IMR-90 (cell line): ENCODE results near the gene NRXN2. TPM values are rescaled to one million over a fixed set of nuclear protein-coding genes. Genes with fewer than 3 reads are reported as not detected.

Experiments
- ATAC-seq: fragments of 200-7000 bp; cut with Tn5 transposase; 2 replicates; pipeline ENCODE4 v1.9.1; 2020; ENCODE audit warnings: low read depth, mild to moderate bottlenecking, moderate library complexity
- BruUV-seq: library from RNA; stranded (reverse); fragments of 400-500 nt; replicated peaks from 2 replicates; lab custom pipeline; 2021; lab: Mats Ljungman, UMichigan
- CTCF ChIA-PET: fragments of 300-600 bp; formaldehyde crosslinking; extraction: SDS; loops from one replicate; lab custom pipeline; 2021; ENCODE audit warnings: antibody characterized with exemption; lab: Yijun Ruan, JAX
- POLR2A ChIA-PET: fragments of 300-600 bp; sonication (Branson Sonifier 250); formaldehyde crosslinking; loops from one replicate; lab custom pipeline; 2022; ENCODE audit warnings: antibody characterized with exemption; ENCODE audit not compliant: unreplicated experiment; lab: Charles Lee
- DNase-seq: peaks from one replicate; pipeline ENCODE4 v3.0.0; 2013
- H2AFZ ChIP-seq: replicated peaks from 2 replicates; pipeline ENCODE3; 2013; ENCODE audit warnings: low read length, mild to moderate bottlenecking; ENCODE audit not compliant: poor library complexity
- H2AK5ac ChIP-seq: 2 replicates; pipeline ENCODE4 v1.6.1; 2013; ENCODE audit warnings: low read depth, low read length, inconsistent platforms
- H2AK9ac ChIP-seq: replicated peaks from 2 replicates; pipeline ENCODE3; 2013; ENCODE audit warnings: mild to moderate bottlenecking, low read depth, low read length, moderate library complexity; ENCODE audit not compliant: poor library complexity
- H2BK120ac ChIP-seq: 2 replicates; pipeline ENCODE4 v1.6.1; 2013; ENCODE audit warnings: low read depth, low read length, inconsistent platforms
- H2BK15ac ChIP-seq: 3 replicates; pipeline ENCODE4 v1.6.1; 2013; ENCODE audit warnings: low read depth, low read length, inconsistent platforms
- H2BK20ac ChIP-seq: 2 replicates; pipeline ENCODE4 v1.6.1; 2013; ENCODE audit warnings: low read depth, mild to moderate bottlenecking, inconsistent platforms, low read length, moderate library complexity
- H2BK5ac ChIP-seq: 2 replicates; pipeline ENCODE4 v1.6.1; 2013; ENCODE audit warnings: mild to moderate bottlenecking, low read depth, low read length, inconsistent platforms; ENCODE audit not compliant: poor library complexity, severe bottlenecking
- H3K14ac ChIP-seq: replicated peaks from 2 replicates; pipeline ENCODE4 v1.6.1; 2013; ENCODE audit warnings: low read depth, low read length, inconsistent platforms
- H3K18ac ChIP-seq: 2 replicates; pipeline ENCODE4 v1.6.1; 2013; ENCODE audit warnings: low read depth, low read length, control low read depth
- H3K23ac ChIP-seq: 2 replicates; pipeline ENCODE4 v1.6.1; 2013; ENCODE audit warnings: low read depth, low read length, inconsistent platforms
- H3K27ac ChIP-seq: 2 replicates; pipeline ENCODE4 v1.5.1; 2013; ENCODE audit warnings: mild to moderate bottlenecking, control low read depth, low read length; ENCODE audit not compliant: insufficient read depth
- H3K27me3 ChIP-seq: 2 replicates; pipeline ENCODE4 v1.6.1; 2013; ENCODE audit warnings: low read length; ENCODE audit not compliant: control insufficient read depth, insufficient read depth
- H3K36me3 ChIP-seq: 2 replicates; pipeline ENCODE4 v1.6.1; 2013; ENCODE audit warnings: low read length, mixed read lengths; ENCODE audit not compliant: control insufficient read depth, insufficient read depth
- H3K4ac ChIP-seq: 2 replicates; pipeline ENCODE4 v1.6.1; 2013; ENCODE audit warnings: low read depth, low read length, inconsistent platforms
- H3K4me1 ChIP-seq: 2 replicates; pipeline ENCODE4 v1.6.1; 2013; ENCODE audit warnings: low read length, mixed read lengths; ENCODE audit not compliant: control insufficient read depth, insufficient read depth
- H3K4me2 ChIP-seq: 2 replicates; pipeline ENCODE4 v1.6.1; 2013; ENCODE audit warnings: low read depth, mild to moderate bottlenecking, control low read depth, low read length, moderate library complexity
- H3K4me3 ChIP-seq: 2 replicates; pipeline ENCODE4 v1.5.1; 2013; ENCODE audit warnings: low read depth, mild to moderate bottlenecking, control low read depth, low read length, moderate library complexity; ENCODE audit not compliant: insufficient read depth
- H3K56ac ChIP-seq: 2 replicates; pipeline ENCODE4 v1.6.1; 2013; ENCODE audit warnings: low read length, inconsistent platforms; ENCODE audit not compliant: insufficient read depth; ENCODE audit errors: extremely low read depth
- H3K79me1 ChIP-seq, 2 experiments: 2 replicates each; pipeline ENCODE4 v1.6.1; 2013; ENCODE audit warnings: low read length in 2 of 2, inconsistent platforms in 1 of 2, low read depth in 1 of 2
- H3K9ac ChIP-seq: 2 replicates; pipeline ENCODE4 v1.6.1; 2013; ENCODE audit warnings: low read depth, low read length, control low read depth
- H3K9me1 ChIP-seq: 2 replicates; pipeline ENCODE4 v1.6.1; 2013; ENCODE audit warnings: low read length, inconsistent platforms; ENCODE audit not compliant: insufficient read depth
- H3K9me3 ChIP-seq: 2 replicates; pipeline ENCODE4 v1.6.1; 2013; ENCODE audit warnings: low read length; ENCODE audit not compliant: control insufficient read depth, insufficient read depth
- H4K20me1 ChIP-seq: 2 replicates; pipeline ENCODE4 v1.6.1; 2013; ENCODE audit warnings: low read length, inconsistent platforms; ENCODE audit not compliant: insufficient read depth
- H4K5ac ChIP-seq: 2 replicates; pipeline ENCODE4 v1.6.1; 2013; ENCODE audit warnings: mild to moderate bottlenecking, low read depth, low read length, control low read depth
- H4K8ac ChIP-seq, 2 experiments: 2 replicates each; pipeline ENCODE4 v1.6.1; 2013; ENCODE audit warnings: low read depth in 2 of 2, low read length in 2 of 2, control low read depth in 1 of 2, inconsistent platforms in 1 of 2
- H4K91ac ChIP-seq: 2 replicates; pipeline ENCODE4 v1.6.1; 2013; ENCODE audit warnings: low read depth, low read length, inconsistent platforms; ENCODE audit not compliant: insufficient read depth
- BHLHE40 ChIP-seq: fragments of 150-350 bp; IDR thresholded peaks from 2 replicates; pipeline ENCODE4 v1.6.1; 2016; ENCODE audit warnings: mild to moderate bottlenecking, low read depth, low read length
- CEBPB ChIP-seq: IDR thresholded peaks from 2 replicates; pipeline ENCODE4 v1.6.1; 2012; ENCODE audit warnings: low read depth, low read length, improper control_type of control experiment
- CHD1 ChIP-seq: IDR thresholded peaks from 2 replicates; pipeline ENCODE4 v1.6.1; 2012; ENCODE audit warnings: low read depth, low read length, improper control_type of control experiment
- FOS ChIP-seq: fragments of 150-350 bp; IDR thresholded peaks from 2 replicates; pipeline ENCODE4 v1.6.1; 2016; ENCODE audit warnings: low read depth, low read length
- MAFK ChIP-seq: IDR thresholded peaks from 2 replicates; pipeline ENCODE4 v1.6.1; 2012; ENCODE audit warnings: low read depth, low read length, improper control_type of control experiment
- MAZ ChIP-seq: IDR thresholded peaks from 2 replicates; pipeline ENCODE4 v1.6.1; 2012; ENCODE audit warnings: low read depth, mild to moderate bottlenecking, low read length, improper control_type of control experiment, moderate library complexity, borderline replicate concordance
- MXI1 ChIP-seq: IDR thresholded peaks from 2 replicates; pipeline ENCODE4 v1.6.1; 2012; ENCODE audit warnings: low read depth, mild to moderate bottlenecking, low read length, moderate library complexity, borderline replicate concordance
- NFE2L2 ChIP-seq: fragments of 150-350 bp; IDR thresholded peaks from 2 replicates; pipeline ENCODE4 v1.6.1; 2016; ENCODE audit warnings: low read depth, mild to moderate bottlenecking, low read length
- POLR2A ChIP-seq: IDR thresholded peaks from 2 replicates; pipeline ENCODE4 v1.6.1; 2012; ENCODE audit warnings: mild to moderate bottlenecking, low read depth, low read length
- RAD21 ChIP-seq: IDR thresholded peaks from 2 replicates; pipeline ENCODE4 v1.6.1; 2012; ENCODE audit warnings: low read length, improper control_type of control experiment
- RCOR1 ChIP-seq: IDR thresholded peaks from 2 replicates; pipeline ENCODE4 v1.6.1; 2012; ENCODE audit warnings: mild to moderate bottlenecking, low read length, improper control_type of control experiment; ENCODE audit not compliant: insufficient replicate concordance
- RFX5 ChIP-seq: IDR thresholded peaks from 2 replicates; pipeline ENCODE4 v1.8.0; 2012; ENCODE audit warnings: low read depth, mild to moderate bottlenecking, low read length, moderate library complexity
- SMC3 ChIP-seq: fragments of 150-350 bp; IDR thresholded peaks from 2 replicates; pipeline ENCODE4 v1.6.1; 2016; ENCODE audit warnings: low read depth, mild to moderate bottlenecking, antibody characterized with exemption, low read length, moderate library complexity
- WGBS, 2 experiments: methylation state at CpG; one replicate each; pipeline versions ENCODE4 v1.1.5 to v1.1.7; 2013; ENCODE audit warnings: missing lambda C conversion rate in 2 of 2; ENCODE audit not compliant: insufficient read length in 1 of 2; ENCODE audit errors: extremely low coverage in 2 of 2; 5-methylcytosine and 5-hydroxymethylcytosine counted together
- dilution Hi-C: fragments of 300-500 bp; cut with HindIII; formaldehyde crosslinking; loops from one replicate; pipeline ENCODE4 v1.14.3; 2018; ENCODE audit warnings: low sequenced_read_pairs; ENCODE audit not compliant: unreplicated experiment
- in situ Hi-C: fragments of 300-500 bp; cut with MboI; formaldehyde crosslinking; loops from 3 replicates; pipeline ENCODE4 v1.14.3; 2019; ENCODE audit warnings: low sequenced_read_pairs, inconsistent platforms, mixed read lengths
- intact Hi-C: fragments of 100-400 bp; cut with micrococcal nuclease; formaldehyde crosslinking; loops from 2 replicates; pipeline ENCODE4 v1.10.0; 2022
- polyA plus RNA-seq, 3 experiments: library from polyadenylated mRNA; depleted of rRNA; stranded (reverse); fragments of >200 nt; gene quantifications; 2 replicates each; pipeline ENCODE4 v1.2.3, GENCODE V29; 2012; ENCODE audit warnings: low replicate concordance in 1 of 3
- total RNA-seq: library from RNA; depleted of rRNA; stranded (reverse); fragments of >200 nt; gene quantifications from 2 replicates; pipeline ENCODE4 v1.2.3, GENCODE V29; 2012
- TF ChIP-seq, protein P1 (sequence below): fragments of 150-350 bp; IDR thresholded peaks from 2 replicates; pipeline ENCODE4 v1.6.1; 2017; ENCODE audit warnings: mild to moderate bottlenecking, antibody characterized with exemption, low read length, low read depth
- TF ChIP-seq, protein P2 (sequence below): fragments of 150-350 bp; IDR thresholded peaks from 2 replicates; pipeline ENCODE4 v1.6.1; 2016; ENCODE audit warnings: low read depth, mild to moderate bottlenecking, low read length, moderate library complexity, borderline replicate concordance
- TF ChIP-seq, protein P3 (sequence below): conservative IDR thresholded peaks from 2 replicates; pipeline ENCODE4 v1.5.1; 2012; ENCODE audit warnings: mild to moderate bottlenecking, low read depth, low read length, improper control_type of control experiment

NRXN2 gene
- total and polyA plus RNA-seq, 2 of the 4 experiments (the other 2 are of a cell fraction): 0.18 to 0.22 TPM

DNA sequence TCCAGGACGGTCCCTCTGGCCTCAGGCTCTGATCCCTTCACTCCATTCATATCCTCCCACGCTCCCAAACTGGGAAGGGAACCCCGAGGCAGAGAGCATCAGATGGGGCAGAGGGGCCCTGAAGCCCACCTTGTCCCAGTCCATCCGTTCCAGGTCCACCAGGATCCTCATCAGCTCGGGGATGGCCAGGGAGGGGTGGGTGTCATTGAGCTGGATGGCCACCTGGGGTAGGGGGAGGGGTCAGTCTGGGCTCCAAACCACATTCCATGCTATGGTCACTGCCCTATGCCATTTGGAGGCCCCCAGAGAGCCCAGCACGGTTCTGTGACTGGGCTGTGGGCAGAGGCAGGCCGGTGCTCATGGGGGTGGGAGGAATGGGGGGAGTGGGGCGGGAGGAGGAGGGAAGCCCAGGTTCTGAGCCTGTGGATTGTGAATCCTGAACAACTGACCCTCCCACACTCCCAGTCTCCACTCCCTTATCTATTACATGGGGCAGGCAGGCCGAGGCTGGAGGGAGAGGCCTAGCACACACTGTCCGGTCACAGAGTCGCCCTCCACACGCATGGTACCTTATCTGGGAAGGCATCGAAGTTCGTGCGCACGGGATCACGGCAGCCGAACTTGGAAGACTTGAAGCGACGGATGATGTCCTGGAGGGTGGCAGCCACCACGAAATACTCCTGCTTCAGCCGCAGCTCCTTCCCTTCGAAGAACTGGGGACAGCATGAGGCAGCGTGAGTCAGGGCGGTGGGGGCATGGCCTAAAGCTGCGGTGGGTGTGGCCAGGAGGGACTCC, 31.3 kb upstream of the NRXN2 start:
- intact Hi-C loops (no loop called here), in situ Hi-C loops (no loop called here), dilution Hi-C loops (no loop called here)
- H3K9ac ChIP-seq: no peak overlapping the region
- no peaks in the 10 kb centered on the region for H3K9me1 ChIP-seq
- no peaks in the 10 kb centered on the region for H3K4me1 ChIP-seq
- H2BK120ac ChIP-seq: no peak overlapping the region
- H2BK5ac ChIP-seq: no peak overlapping the region
- no peak overlapping the region for H2BK20ac ChIP-seq
- H2AK5ac ChIP-seq: no peak overlapping the region
- 73% methylated on average over 14 of the region's 26 CpGs; no CpG with 5 or more reads in 1 of the 2 experiments for WGBS, 2 experiments
- H3K18ac ChIP-seq: no peak overlapping the region
- H3K4me3 ChIP-seq: no peak overlapping the region
- peaks cover 5% of the 10 kb centered on the region; the same call in 1 of the 2 replicates for H4K20me1 ChIP-seq
- no peak overlapping the region for H3K4me2 ChIP-seq
- H3K23ac ChIP-seq: no peak overlapping the region
- no peaks in the 10 kb centered on the region for H3K36me3 ChIP-seq
- H3K9me3 ChIP-seq: no peaks in the 10 kb centered on the region
- H3K4ac ChIP-seq: no peak overlapping the region
- H4K5ac ChIP-seq: no peak overlapping the region
- H3K79me1 ChIP-seq: no peaks in the 10 kb centered on the region
- ATAC-seq: no peak
- H2BK15ac ChIP-seq: no peak overlapping the region
- ChIA-PET POLR2A (no interaction called here), CTCF (no interaction called here)
- H4K8ac ChIP-seq: no peak overlapping the region
- H4K91ac ChIP-seq: no peak overlapping the region
- H2AFZ ChIP-seq: no peak overlapping the region
- no peak for DNase-seq
- no TSS peak for BruUV-seq
- H3K56ac ChIP-seq: no peak overlapping the region
- H2AK9ac ChIP-seq: no peak overlapping the region
- no peak overlapping the region for H3K27ac ChIP-seq
- H3K14ac ChIP-seq: no peak overlapping the region
- no peak for TF ChIP-seq RAD21
- no peak for TF ChIP-seq MXI1
- no peak for TF ChIP-seq BHLHE40
- no peak for TF ChIP-seq NFE2L2
- TF ChIP-seq CHD1: no peak
- TF ChIP-seq MAZ: no peak
- TF ChIP-seq, protein P1, sequence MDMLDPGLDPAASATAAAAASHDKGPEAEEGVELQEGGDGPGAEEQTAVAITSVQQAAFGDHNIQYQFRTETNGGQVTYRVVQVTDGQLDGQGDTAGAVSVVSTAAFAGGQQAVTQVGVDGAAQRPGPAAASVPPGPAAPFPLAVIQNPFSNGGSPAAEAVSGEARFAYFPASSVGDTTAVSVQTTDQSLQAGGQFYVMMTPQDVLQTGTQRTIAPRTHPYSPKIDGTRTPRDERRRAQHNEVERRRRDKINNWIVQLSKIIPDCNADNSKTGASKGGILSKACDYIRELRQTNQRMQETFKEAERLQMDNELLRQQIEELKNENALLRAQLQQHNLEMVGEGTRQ: no peak
- TF ChIP-seq SMC3: no peak
- no peak for TF ChIP-seq MAFK
- TF ChIP-seq, protein P2, sequence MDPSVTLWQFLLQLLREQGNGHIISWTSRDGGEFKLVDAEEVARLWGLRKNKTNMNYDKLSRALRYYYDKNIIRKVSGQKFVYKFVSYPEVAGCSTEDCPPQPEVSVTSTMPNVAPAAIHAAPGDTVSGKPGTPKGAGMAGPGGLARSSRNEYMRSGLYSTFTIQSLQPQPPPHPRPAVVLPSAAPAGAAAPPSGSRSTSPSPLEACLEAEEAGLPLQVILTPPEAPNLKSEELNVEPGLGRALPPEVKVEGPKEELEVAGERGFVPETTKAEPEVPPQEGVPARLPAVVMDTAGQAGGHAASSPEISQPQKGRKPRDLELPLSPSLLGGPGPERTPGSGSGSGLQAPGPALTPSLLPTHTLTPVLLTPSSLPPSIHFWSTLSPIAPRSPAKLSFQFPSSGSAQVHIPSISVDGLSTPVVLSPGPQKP: no peak
- no peak for TF ChIP-seq FOS
- no peak for TF ChIP-seq CEBPB
- no peak for TF ChIP-seq RFX5
- TF ChIP-seq RCOR1: no peak
- TF ChIP-seq POLR2A: no peak
- TF ChIP-seq, protein P3, sequence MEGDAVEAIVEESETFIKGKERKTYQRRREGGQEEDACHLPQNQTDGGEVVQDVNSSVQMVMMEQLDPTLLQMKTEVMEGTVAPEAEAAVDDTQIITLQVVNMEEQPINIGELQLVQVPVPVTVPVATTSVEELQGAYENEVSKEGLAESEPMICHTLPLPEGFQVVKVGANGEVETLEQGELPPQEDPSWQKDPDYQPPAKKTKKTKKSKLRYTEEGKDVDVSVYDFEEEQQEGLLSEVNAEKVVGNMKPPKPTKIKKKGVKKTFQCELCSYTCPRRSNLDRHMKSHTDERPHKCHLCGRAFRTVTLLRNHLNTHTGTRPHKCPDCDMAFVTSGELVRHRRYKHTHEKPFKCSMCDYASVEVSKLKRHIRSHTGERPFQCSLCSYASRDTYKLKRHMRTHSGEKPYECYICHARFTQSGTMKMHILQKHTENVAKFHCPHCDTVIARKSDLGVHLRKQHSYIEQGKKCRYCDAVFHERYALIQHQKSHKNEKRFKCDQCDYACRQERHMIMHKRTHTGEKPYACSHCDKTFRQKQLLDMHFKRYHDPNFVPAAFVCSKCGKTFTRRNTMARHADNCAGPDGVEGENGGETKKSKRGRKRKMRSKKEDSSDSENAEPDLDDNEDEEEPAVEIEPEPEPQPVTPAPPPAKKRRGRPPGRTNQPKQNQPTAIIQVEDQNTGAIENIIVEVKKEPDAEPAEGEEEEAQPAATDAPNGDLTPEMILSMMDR: no peak
- no peaks in the 10 kb centered on the region for H3K27me3 ChIP-seq
